SK-N-DZ (cell line): ENCODE measurements around the gene ASCL2.
A peak's percentile ranks its signal among the peaks of the same experiment; 100 is the strongest.

Source experiments
- DNase-seq: peaks from one replicate; pipeline ENCODE4 v3.0.0-alpha.2; 2015; ENCODE audit warnings: low spot score

ASCL2 gene

GRCh38 chr11:2309251-2310072 is 39.1 kb upstream of the ASCL2 start:
- no peak for DNase-seq

DNA sequence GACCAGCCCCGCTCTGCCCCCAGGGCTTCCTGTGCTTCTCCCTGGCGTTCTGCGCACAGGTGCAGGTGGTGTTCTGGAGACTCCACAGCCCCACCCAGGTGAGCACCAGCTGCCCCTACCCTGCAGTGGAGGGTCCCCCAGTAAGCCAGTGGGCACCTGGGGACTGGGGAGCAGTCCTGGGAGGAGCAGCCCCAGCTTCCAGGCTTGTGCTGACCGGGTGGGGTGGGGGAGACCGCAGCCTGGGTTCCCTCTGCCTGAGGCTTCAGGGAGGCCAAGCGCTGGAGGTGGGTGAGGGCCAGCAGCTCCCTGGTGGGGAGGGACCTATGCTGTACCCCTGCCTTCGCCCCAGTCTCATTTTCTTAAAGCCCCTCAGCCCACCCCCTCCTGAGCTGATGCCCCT is 38.3 kb upstream of the ASCL2 start:
- no peak for DNase-seq

DNA sequence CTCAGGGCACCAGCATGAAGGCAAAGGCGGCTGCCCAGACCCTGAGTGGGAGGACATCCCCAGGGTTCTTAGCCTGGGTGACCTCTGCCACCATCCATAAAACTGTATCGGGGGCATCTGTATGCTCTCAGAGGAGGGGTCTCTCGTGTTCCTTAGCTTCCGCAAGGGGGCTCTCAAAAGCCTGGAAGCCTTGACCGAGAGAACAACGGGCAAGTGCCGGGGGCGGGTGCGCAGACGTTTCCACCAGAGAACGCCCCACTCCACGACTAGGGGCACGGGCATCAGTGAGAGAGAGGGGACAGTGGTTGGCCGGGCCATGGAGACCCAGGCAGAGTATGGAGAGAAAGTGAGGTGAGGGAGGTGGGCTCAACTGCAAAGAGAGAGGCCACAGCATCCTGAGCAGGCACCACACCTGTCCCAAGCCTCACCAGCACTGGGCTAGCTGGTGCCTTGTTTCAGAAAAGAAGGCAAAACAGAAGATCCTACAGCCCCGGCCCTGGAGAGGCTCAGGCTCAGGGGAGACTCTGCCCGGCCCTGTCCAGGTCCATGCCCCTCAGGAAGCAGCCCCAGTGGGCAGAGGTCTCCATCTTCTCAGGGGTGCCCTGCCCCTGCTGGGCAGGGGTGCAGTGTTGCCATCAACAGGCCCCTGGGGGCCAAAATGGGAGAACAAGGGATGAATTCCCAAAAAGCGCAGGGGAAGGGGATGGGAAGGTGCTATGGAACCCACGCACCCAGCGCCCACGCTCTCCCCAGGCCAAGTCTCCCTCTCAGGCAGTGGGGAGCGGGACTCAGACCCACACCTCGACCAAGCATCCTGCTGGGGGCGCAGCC is 37.3 kb upstream of the ASCL2 start:
- no peak for DNase-seq

DNA sequence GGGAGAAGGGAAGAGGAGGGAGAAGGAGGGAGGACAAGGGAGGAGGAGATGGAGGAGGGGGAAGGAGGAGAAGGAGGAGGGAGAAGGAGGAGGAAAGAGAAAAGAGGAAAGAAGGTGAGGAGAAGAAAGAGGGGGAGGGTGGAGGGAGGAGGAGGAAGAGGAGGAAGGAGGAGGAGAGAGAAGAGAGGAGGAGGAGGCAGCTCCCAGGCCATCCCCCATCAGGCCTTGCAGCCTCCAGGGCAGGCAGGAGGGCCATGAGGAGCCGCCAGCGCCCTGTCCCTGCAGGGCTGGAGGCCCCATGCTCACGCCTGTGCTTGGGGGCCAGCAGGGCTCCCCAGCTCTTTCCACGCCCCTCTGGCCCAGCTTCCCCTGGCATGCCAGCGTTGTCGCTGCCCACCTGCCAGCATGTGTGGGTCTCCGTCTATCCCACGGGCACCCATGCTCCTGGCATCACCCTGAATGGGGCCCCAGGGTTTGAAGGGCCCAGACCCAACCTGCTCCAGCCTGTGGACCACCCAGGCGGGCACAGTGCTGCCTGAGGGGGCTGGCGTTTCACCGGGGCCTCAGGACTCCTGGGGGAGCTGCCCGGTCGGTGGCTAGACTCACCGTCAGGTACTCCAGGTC is 36.6 kb upstream of the ASCL2 start:
- no peak for DNase-seq

DNA sequence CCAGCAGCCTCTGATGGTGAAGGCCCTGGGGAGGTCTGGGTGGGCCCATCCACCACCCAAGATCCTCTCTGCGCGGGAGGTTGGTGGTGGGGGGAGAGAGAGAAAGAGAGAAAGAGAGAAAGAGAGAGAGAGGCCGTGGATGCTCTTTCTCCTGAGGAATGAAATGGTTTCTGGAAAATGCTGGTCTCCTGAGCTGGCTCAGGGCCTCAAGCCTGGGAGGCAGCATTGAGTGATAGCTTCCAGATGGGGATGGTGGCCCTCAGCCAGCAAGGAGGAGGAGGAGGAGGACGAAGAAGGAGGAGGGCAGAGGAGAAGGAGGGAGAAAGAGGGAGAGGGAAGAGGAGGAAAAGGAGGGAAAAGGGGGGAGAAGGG is 36.0 kb upstream of the ASCL2 start:
- no peak for DNase-seq

- no peak for DNase-seq
These were observed 35.5 kb upstream of the ASCL2 start for GRCh38 chr11:2305788-2306451.

GRCh38 chr11:2305140-2305778 is 34.9 kb upstream of the ASCL2 start:
- peak; percentile 66 for DNase-seq

GRCh38 chr11:2304506-2305139 is 34.2 kb upstream of the ASCL2 start:
- DNase-seq, result no peak

DNA sequence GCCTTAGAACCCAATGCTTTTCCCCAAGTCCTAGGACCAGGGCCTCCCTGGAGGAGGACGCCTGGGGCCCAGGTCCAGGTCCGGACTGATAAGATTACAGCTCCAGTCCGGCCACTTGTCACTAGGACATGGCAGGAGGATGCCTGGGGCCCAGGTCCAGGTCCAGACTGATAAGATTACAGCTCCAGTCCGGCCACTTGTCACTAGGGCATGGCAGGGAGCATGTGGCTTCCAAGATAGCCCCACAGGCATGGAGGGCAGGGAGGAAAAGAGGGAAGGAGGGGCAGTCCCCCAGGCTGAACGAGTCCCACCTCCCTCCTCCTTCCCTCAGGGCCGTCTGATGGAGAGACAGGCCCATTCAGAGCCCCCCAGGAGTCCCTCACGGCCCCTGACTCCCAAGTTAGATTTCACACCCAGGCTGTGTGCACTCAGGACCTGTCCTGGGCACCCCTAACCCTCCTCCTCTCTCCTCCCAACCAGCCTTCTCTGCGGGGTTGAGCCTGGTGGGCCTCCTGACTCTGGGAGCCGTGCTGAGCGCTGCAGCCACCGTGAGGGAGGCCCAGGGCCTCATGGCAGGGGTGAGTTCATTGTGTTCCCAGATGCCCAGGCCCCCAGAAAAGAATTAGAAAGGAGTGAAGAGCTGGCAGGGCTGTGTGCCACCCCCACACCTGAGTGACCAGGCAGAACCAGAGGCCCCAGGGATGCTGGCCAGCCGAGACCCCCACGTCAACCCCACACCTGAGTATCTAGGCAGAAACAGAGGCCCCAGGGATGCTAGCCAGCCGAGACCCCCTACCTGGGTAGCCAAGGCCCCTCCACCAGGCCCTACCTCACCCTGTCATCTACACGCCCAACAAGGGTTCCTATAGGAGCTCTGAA is 33.5 kb upstream of the ASCL2 start:
- no peak for DNase-seq

DNA sequence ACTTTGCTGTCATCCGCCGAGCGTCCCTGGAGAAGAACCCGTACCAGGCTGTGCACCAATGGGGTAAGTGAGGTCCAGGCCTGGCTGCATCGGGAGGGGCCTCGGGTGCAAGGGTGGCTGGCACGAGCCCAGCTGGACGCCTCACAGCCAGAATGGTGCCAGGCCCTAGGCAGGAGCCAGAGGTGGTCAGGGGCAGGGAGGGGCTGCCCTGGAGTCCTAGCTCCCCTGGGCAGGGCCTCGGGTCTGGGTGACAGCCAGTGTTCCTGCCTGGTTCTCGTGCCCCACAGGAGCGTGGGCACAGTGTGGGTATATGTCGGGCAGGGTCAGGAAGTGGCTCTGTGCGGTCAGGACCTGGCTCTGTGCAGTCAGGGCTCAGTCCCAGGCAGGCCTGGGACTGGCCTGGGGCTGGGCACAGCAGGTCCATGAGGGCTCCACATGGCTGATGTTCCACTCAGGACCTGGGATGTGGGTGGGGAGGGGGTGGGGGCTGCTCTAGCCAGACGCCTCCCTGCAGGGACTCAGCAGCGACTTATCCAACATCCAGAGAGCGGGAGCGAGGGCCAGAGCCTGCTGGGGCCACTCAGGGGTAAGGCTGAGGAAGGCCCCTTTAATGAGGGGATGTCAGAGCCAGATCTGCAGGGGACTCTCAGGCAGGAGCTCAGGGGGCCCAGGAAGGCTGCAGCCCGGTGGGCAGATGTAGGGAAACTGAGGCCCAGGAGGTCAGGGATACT is 32.7 kb upstream of the ASCL2 start:
- no peak for DNase-seq

- DNase-seq, result no peak
These were observed 32.0 kb upstream of the ASCL2 start for GRCh38 chr11:2302306-2302895.

GRCh38 chr11:2301631-2302305 is 31.4 kb upstream of the ASCL2 start, which contains the start of the genes C11orf21 and TSPAN32:
TSS of gene C11orf21 (minus strand) at chr11:2301918. CDS start at chr11:2301808, 110 bp downstream.
TSS of gene TSPAN32 (plus strand) at chr11:2302013. CDS start at chr11:2302150, 137 bp downstream.
- DNase-seq, result no peak

DNA sequence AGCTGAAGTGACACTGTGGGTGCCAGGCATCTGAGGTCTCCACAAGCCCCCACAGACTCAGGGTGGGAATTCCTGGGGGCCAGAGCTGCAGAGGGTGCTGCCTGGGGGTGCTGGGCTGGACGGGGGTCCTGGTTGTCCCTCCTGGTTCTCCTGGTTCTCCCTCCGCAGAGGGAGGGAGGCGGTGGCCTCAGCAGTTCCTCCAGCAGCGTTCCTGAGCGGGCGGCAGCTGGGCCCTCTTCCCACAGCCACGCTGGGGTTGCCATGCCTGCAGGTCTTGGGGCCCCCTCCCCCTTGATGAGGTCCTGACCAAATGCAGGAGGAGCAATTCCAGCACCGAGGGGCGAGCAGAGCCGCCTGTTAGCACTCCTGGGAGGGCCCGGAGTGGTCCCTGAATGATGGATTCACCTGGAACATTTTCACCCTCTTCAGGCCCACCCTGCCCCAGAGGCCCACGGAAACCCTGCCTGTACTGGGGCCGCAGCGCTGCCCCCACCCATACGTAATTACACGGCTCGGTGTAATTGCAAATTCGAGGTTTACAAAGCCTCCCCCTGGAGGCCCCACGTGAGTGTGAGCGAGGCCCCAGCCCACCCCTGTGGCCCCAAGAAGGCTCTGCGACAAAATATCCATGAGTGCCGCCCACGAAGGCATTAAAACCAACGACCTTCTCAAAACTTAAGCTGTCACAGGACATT is 30.7 kb upstream of the ASCL2 start:
- DNase-seq, result no peak

- DNase-seq, result no peak
These were observed 30.0 kb upstream of the ASCL2 start for GRCh38 chr11:2300290-2300935.

DNA sequence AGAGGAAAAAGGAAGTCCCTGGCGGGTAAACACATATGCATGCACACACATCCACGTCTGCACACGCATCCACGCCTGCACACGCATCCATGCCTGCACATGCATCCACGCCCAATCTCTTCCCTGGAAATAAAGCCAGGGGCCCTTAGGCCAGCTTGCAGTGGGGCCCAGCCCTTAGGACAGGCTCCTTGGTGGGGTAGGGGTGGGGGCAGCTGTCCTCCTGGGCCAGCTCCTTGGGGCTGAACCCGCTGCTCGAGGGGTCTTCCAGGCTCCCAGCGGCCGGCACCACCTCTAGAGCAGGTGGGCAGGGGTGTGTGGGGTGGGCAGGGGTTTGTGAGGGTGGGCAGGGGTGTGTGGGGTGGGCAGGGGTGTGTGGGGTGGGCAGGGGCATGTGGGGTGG is 29.4 kb upstream of the ASCL2 start:
- no peak for DNase-seq

GRCh38 chr11:2298795-2299761 is 28.7 kb upstream of the ASCL2 start:
- peak; percentile 34 for DNase-seq
